Mammary epithelial cell (primary cell): ENCODE results near the gene CREB5.

Experiments used
- CTCF ChIP-seq, 2 donors: IDR thresholded peaks in 1 of 2; conservative IDR thresholded peaks in 1 of 2; 2 replicates each; pipeline ENCODE4 v1.5.1; 2011 to 2012; ENCODE audit warnings: inconsistent platforms in 2 of 2, low read length in 2 of 2, mild to moderate bottlenecking in 2 of 2, control low read depth in 1 of 2, low read depth in 1 of 2; ENCODE audit not compliant: insufficient read depth in 1 of 2; ENCODE audit errors: extremely low read depth in 1 of 2
- EZH2 ChIP-seq: IDR thresholded peaks from 2 replicates; pipeline ENCODE4 v1.6.1; 2012; ENCODE audit warnings: low read length, inconsistent platforms, borderline replicate concordance

GRCh38 chr7:28698840-28699239, 286.5 kb downstream of the CREB5 start:
- TF ChIP-seq CTCF (conservative IDR thresholded peaks at IDR 0.05 in 1 of 2, IDR thresholded peaks at IDR 0.05 in 1 of 2; ENCODE audit: extremely low read depth in 1 of 2, insufficient read depth in 1 of 2, low read depth in 1 of 2, low read length in 2 of 2) (no peak), EZH2 (no peak)
